OCI-LY3 (cell line): ENCODE results near the gene CIAO3.

Source experiments
- H2AFZ ChIP-seq: fragments of 200-600, 300-600 bp; shearing (Covaris generic); 2 replicates; pipeline ENCODE4 v1.6.0; 2014; ENCODE audit warnings: antibody characterized with exemption, low read depth, low read length
- H3K27ac ChIP-seq: fragments of 200-600, 300-600 bp; sonication (generic); 2 replicates; pipeline ENCODE4 v1.5.1; 2014; ENCODE audit warnings: mild to moderate bottlenecking, low read length, moderate library complexity, mixed read lengths
- H3K27me3 ChIP-seq: fragments of 200-600, 300-600 bp; sonication (generic); 2 replicates; pipeline ENCODE4 v1.6.1; 2014; ENCODE audit warnings: low read depth, low read length, mixed read lengths
- H3K36me3 ChIP-seq: fragments of 200-600, 300-600 bp; sonication (generic); replicated peaks from 2 replicates; pipeline ENCODE3; 2014; ENCODE audit warnings: low read depth, low read length, mixed read lengths
- H3K4me1 ChIP-seq: fragments of 300-600, 200-600 bp; sonication (generic); 2 replicates; pipeline ENCODE4 v1.6.1; 2014; ENCODE audit warnings: low read length, mixed read lengths
- H3K4me2 ChIP-seq: fragments of 200-600, 300-600 bp; sonication (generic); 2 replicates; pipeline ENCODE4 v1.6.1; 2014; ENCODE audit warnings: low read length, mixed read lengths
- H3K4me3 ChIP-seq: fragments of 300-600, 200-600 bp; sonication (generic); 2 replicates; pipeline ENCODE4 v1.5.1; 2014; ENCODE audit warnings: antibody characterized with exemption, mild to moderate bottlenecking, low read length, moderate library complexity
- H3K79me2 ChIP-seq: fragments of 300-600, 200-600 bp; shearing (Covaris generic); 2 replicates; pipeline ENCODE4 v1.6.1; 2014; ENCODE audit warnings: mild to moderate bottlenecking, low read length, mixed read lengths
- H3K9ac ChIP-seq: fragments of 300-600, 200-600 bp; shearing (Covaris generic); 2 replicates; pipeline ENCODE4 v1.6.0; 2014; ENCODE audit warnings: mild to moderate bottlenecking, low read length, moderate library complexity
- H3K9me3 ChIP-seq: fragments of 200-600, 300-600 bp; shearing (Covaris generic); 2 replicates; pipeline ENCODE4 v1.6.1; 2014; ENCODE audit warnings: low read length, mixed read lengths; ENCODE audit not compliant: insufficient read depth
- H4K20me1 ChIP-seq: fragments of 200-600, 300-600 bp; sonication (generic); 2 replicates; pipeline ENCODE4 v1.6.1; 2016; ENCODE audit warnings: low read length, mixed read lengths; ENCODE audit not compliant: insufficient read depth
- CTCF ChIP-seq: fragments of 200-600, 300-600 bp; sonication (generic); IDR thresholded peaks from 2 replicates; pipeline ENCODE4 v1.5.1; 2014; ENCODE audit warnings: antibody characterized with exemption, low read length, low read depth
- EZH2phosphoT487 ChIP-seq: fragments of 200-600 bp; shearing (Covaris generic); IDR thresholded peaks from 2 replicates; pipeline ENCODE4 v1.6.1; 2018; ENCODE audit warnings: antibody characterized with exemption, mixed run types, low read depth

Gene CIAO3

GRCh38 chr16:718922-719321 is 21.9 kb downstream of the CIAO3 start:
- Histone ChIP-seq H2AFZ (no peak overlapping the region), H3K79me2 (peaks cover 5% of the 10 kb centered on the region; the same call in 1 of the 2 replicates), H3K9me3 (no peaks in the 10 kb centered on the region), H3K27ac (no peak overlapping the region), H3K27me3 (no peaks in the 10 kb centered on the region; the same call in 1 of the 2 replicates), H3K9ac (no peak overlapping the region), H4K20me1 (peaks cover 4% of the 10 kb centered on the region; the same call in 1 of the 2 replicates), H3K36me3 (peaks cover 3% of the 10 kb centered on the region), H3K4me1 (peaks cover 17% of the 10 kb centered on the region), H3K4me2 (peak overlapping the region; percentile 8; the same call in 1 of the 2 replicates), H3K4me3 (no peak overlapping the region)
- TF ChIP-seq CTCF: no peak
- no peak for TF ChIP-seq EZH2phosphoT487

- Histone ChIP-seq H3K27me3 (no peaks in the 10 kb centered on the region; the same call in 1 of the 2 replicates), H3K4me2 (no peak overlapping the region), H4K20me1 (peaks cover 4% of the 10 kb centered on the region; the same call in 1 of the 2 replicates), H3K4me1 (peaks cover 17% of the 10 kb centered on the region), H3K27ac (no peak overlapping the region), H3K9ac (no peak overlapping the region), H3K36me3 (peaks cover 3% of the 10 kb centered on the region), H3K79me2 (peaks cover 5% of the 10 kb centered on the region; the same call in 1 of the 2 replicates), H3K9me3 (no peaks in the 10 kb centered on the region), H2AFZ (no peak overlapping the region), H3K4me3 (no peak overlapping the region)
- no peak for TF ChIP-seq CTCF
- no peak for TF ChIP-seq EZH2phosphoT487
These were observed 22.4 kb downstream of the CIAO3 start for GRCh38 chr16:718389-718788.

- Histone ChIP-seq H3K4me1 (peaks cover 17% of the 10 kb centered on the region), H3K27me3 (no peaks in the 10 kb centered on the region; the same call in 1 of the 2 replicates), H3K9me3 (no peaks in the 10 kb centered on the region), H3K4me3 (no peak overlapping the region), H3K27ac (no peak overlapping the region), H2AFZ (no peak overlapping the region), H3K9ac (no peak overlapping the region), H4K20me1 (peaks cover 4% of the 10 kb centered on the region; the same call in 1 of the 2 replicates), H3K4me2 (no peak overlapping the region), H3K79me2 (peaks cover 5% of the 10 kb centered on the region; the same call in 1 of the 2 replicates), H3K36me3 (no peaks in the 10 kb centered on the region)
- TF ChIP-seq CTCF: no peak
- no peak for TF ChIP-seq EZH2phosphoT487
These were observed 23.1 kb downstream of the CIAO3 start for GRCh38 chr16:717450-718245.

DNA sequence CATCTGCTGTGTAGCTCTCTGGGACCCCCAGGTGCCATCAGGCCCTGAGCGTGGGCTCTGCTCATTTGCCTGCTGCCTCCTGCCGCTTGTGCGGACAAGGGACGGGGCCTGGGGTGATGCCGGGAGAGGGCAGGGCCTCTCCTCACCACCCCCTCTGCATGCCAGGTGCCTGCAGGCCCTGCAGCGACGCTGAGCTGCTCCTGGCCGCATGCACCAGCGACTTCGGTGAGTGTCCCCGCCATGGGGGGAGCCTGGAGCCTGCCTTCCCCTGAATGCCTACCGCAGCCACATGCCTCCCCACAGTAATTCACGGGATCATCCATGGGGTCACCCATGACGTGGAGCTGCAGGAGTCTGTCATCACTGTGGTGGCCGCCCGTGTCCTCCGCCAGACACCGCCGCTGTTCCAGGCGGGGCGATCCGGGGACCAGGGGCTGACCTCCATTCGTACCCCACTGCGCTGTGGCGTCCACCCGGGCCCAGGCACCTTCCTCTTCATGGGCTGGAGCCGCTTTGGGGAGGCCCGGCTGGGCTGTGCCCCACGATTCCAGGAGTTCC is 23.9 kb downstream of the CIAO3 start:
- Histone ChIP-seq H3K36me3 (no peaks in the 10 kb centered on the region), H2AFZ (no peak overlapping the region), H3K27ac (no peak overlapping the region), H3K4me3 (no peak overlapping the region), H3K79me2 (peaks cover 3% of the 10 kb centered on the region; the same call in 1 of the 2 replicates), H3K27me3 (no peaks in the 10 kb centered on the region; the same call in 1 of the 2 replicates), H4K20me1 (peaks cover 4% of the 10 kb centered on the region; the same call in 1 of the 2 replicates), H3K4me1 (peaks cover 14% of the 10 kb centered on the region), H3K9ac (no peak overlapping the region), H3K9me3 (no peaks in the 10 kb centered on the region), H3K4me2 (no peak overlapping the region)
- TF ChIP-seq CTCF: no peak
- no peak for TF ChIP-seq EZH2phosphoT487
